HL-60/S4 treated with retinoic acid at 250 ng/mL for 4 days and 3 days (cell line): ENCODE measurements around the gene DTX1.
"Not testable (repeated sequence)": the region's sequence is repeated elsewhere in the genome, so short reads cannot be mapped to it uniquely, and the experiment has no call there.

ENCODE experiments used
- in situ Hi-C: fragments of 300-500 bp; cut with MboI; formaldehyde crosslinking; loops from 2 replicates; pipeline ENCODE4 v1.7.0; 2022; ENCODE audit warnings: low sequenced_read_pairs

The DTX1 gene

DNA sequence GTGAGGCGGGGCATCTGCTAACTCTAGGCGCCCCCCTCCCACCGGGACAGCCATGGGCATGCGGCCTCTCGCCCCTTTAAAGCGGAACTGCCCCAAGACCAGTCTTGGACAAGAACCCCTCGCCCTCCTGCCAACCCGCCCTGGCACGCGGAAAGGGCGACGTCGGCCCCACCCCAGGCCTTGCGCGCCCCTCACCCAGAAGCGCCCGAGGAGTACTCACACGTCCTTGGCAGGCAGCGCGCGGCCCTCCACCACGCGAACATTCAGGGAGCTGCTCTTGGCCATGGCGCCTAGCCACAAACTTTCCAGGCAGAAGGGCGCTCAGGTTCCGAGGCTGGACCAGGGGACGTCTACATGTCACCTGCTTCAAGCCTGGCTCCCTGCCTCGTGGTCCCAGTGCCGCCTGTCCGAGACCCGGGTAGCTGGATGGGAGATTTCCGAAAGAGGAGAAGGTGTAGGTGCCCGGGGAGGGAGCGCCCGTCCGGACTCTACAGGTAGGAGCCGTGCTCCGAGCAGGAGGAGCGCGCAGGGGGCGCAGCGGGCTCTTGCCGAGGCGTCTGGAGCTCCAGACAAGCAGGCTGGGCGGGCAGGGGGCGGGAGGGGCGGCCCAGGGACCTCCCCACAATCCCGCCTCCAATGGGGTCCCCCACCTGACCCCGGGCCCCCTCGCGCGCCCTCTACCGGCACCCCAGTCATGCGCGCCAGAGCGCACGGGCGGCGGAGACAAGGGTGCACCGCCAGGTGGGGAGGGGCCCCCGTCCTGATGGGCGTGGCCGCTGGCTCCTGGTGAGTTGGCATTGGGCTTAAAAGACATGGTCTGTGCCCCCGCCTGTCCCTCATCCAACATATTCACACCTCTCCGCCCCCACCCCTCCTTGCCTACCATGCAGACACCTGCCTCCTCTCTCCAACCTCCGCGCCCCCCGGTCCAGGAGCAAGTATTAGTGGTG, 78.9 kb downstream of the DTX1 start, which contains the start of gene RASAL1:
Gene RASAL1 (minus strand): TSS at position 584 of the 950 bp plus-strand sequence. CDS start 299 bp downstream, at position 285.
- in situ Hi-C loops: no loop called here

- in situ Hi-C loops: no loop called here
These were observed 79.8 kb downstream of the DTX1 start for GRCh38 chr12:113136128-113136989.

DNA sequence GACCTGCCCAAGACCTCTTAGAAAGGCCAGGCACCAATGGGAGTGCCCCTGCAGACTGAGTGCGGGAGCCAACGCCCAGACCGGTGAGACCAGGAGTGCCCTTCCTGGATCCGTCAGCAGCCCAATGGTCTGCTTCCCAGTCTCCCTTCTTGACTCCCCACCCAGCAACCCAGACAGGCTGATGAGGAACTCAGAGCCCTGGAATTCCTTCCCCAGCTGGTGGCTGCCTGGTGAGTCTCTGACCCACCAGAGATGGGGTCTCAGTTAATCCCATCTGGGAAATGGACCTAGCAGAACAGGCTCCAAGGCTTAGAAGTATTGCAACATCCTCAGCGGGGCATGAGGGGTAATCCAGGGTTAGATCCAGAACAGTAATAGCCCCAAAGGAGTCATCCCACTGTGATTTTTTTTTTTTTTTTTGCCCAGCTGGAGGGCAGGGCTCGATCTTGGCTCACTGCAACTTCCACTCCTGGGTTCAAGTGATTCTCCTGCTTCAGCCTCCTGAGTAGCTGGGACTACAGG, 80.5 kb downstream of the DTX1 start:
- in situ Hi-C loops: no loop called here

- in situ Hi-C loops: no loop called here
These were observed 81.6 kb downstream of the DTX1 start for GRCh38 chr12:113137861-113138783.

DNA sequence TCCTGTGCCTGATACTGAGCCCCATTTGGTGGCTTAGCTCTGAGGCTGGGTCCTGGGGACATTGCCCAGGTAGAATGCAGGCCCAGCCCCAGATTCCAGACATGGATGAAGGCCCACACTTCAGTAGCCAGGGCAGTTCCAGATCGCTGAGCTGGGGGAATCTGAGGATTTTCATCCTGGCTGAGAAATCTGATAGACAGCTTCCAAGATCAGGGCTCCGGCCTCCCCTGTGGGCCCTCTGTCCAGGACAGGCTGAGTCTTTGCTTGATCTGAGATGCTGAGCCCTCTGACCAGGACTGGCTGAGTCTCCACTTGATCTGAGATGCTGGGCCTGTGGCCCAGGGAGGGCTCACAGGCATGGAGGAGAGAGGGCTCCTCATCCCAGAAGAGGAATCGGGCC, 82.3 kb downstream of the DTX1 start:
- in situ Hi-C loops: no loop called here

DNA sequence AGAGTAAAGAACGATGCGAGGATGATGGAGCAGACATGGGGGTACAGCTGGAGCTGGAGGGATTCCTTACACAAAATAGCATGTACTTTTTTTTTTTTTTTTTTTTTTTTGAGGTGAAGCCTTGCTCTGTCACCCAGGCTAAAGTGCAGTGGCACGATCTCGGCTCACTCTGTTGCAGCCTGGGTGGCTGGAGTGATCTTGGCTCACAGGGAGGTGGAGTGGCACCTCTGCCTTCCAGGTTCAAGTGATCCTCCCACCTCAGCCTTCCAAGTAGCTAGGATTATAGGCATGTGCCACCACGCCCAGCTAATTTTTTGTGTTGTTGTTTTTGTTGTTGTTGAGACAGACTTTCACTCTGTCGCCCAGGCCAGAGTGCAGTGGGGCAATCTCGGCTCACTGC, 84.2 kb downstream of the DTX1 start:
- in situ Hi-C loops: no loop called here

DNA sequence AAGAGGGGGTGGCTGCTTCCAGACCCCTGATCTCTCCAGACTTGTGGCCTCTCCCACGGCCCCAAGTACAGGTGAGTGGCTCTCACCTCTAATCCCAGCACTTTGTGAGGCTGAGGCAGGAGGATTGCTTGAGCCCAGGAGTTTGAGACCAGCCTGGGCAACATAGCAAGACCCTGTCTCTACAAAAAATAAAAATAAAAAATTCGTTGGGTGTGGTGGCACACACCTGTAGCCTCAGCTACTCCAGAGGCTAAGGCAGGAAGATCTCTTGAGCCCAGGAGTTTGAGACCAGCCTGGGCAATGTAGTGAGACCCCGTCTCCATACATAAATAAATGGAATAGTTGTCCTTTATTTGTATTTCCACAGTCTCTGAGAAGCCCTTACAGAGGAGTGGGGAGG, 85.2 kb downstream of the DTX1 start:
- in situ Hi-C loops: not testable (repeated sequence)

DNA sequence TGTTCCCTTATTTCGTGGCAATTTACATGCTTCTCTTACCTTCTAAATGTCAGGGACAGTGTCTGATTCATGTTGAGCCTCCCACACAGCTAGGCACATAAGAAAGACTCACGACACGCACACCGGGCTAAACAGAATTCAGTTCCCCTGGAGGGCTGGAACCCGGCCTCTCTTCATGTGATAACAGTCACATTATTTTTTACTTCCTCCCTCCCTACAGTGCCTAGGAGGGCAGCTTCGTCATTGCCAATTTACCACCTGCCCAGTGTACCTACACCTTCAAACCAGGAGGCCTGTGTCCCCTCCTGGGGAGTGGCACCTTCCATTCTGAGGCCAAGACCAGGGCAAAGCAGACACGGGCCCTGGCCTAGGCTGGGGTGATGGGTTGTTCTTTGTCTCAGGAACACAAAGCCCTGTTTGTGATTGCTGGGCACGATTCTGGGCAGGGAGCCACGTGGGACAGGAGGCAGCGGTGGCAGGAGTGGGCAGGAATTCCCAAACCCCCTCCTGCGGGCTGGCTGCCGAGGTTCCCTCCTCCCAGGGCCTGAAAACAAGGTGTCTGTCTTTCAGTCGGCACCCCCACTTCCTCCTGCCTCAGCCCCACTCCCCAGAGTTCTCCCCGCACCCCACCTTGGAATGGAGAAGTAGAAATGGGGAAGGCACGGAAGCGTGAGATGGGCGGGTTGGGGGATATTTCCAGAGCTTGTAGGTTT, 85.8 kb downstream of the DTX1 start:
- in situ Hi-C loops: no loop called here

DNA sequence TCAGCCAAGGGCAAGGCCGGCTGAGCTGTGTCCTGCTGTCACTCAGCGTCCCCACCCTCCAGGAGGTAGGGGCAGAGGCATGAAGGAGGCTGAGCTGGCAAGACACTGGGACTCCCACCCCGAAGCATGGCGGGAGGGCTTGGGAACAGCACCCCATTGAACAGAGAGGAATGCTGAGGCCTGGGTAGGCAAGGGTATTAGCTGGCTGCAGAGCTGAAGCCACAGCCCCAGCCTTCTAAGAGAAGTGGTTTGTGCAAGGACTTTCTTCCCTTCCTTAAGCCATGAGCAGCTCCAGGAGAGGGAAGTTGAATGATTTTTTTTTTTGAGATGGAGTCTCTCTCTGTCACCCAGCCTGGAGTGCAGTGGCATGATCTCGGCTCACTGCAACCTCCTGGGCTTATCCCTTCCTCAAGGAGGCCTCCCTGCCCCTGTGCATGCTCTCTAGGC, 86.4 kb downstream of the DTX1 start:
- in situ Hi-C loops: no loop called here

DNA sequence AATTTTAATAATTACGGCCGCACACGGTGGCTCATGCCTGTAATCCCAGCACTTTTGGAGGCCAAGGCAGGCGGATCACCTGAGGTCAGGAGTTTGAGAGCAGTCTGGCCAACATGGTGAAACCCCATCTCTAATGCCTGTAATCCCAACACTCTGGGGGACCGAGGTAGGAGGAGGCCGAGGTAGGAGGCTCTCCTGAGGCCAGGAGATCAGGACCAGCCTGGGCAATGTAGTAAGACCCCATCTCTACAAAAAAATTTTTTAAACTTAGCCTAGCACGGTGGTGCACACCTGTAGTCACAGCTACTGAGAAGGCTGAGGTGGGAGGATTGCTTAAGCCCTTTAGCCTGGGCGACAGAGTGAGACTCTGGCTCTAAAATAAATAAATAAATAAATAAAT, 87.4 kb downstream of the DTX1 start:
- in situ Hi-C loops: no loop called here

DNA sequence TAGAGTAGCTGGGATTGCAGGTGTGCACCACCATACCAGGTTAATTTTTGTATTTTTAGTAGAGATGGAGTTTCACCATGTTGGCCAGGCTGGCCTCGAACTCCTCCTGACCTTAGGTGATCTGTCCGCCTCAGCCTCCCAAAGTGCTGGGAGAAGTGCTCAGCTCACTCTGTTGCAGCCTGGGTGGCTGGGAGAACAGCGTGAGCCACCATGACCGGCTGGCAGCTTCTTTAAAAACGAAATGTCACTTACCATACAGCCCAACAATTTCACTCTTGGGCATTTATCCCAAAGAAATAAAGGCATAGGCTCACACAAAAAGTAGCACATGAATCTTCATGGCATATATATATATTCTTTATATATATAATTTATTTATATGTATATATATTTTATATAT, 88.3 kb downstream of the DTX1 start:
- in situ Hi-C loops: no loop called here

DNA sequence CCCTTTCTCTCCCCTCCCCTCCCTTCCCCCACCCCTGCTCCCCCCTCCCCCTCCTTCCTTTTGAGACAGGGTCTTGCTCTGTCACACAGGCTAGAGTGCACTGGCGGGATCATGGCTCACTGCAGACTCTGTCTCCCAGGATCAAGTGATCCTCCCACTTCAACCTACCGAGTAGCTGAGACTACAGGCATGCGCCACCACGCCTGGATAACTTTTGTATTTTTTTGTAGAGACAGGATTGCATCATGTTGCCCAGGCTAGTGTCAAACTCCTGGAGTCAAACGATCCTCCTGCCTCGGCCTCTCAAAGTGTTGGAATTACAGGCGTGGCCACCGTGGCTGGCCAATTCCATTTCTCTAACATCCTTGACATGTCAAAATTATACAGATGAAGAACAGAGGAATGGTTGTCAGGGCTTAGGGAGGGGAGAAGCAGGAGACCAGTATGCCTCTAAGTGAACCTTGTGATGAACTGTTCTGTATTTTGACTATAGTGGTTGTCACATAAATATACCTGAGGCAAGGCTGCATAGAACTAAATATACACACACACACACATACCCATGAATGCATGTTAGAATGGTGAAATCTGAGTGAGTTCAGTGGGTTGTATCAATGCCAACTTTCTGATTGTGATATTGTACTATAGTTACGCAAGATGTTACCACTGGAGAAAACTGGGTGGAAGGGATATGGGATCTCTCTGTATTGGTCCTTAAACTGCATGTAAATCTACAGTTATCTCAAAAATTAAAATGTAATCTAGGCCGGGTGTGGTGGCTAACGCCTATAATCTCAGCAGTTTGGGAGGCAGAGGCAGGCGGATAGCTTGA, 89.4 kb downstream of the DTX1 start:
- in situ Hi-C loops: no loop called here

GRCh38 chr12:113146999-113147398, 90.5 kb downstream of the DTX1 start:
- in situ Hi-C loops: no loop called here
